ENCODE data around the gene ABT1. TPM values are rescaled to one million over a fixed set of nuclear protein-coding genes. Genes with fewer than 3 reads are reported as not detected.

ABT1 gene
- total and polyA plus RNA-seq, 2 experiments from 2014 or later, result 25.7 to 29.1 TPM

- no peak for TF ChIP-seq REST (IDR thresholded peaks at IDR 0.05; ENCODE audit: unreplicated experiment)
- TF ChIP-seq ETS1 (IDR thresholded peaks at IDR 0.05), result no peak
- TF ChIP-seq CREB1 (CRISPR knock-in tag; IDR thresholded peaks at IDR 0.05; ENCODE audit: low read depth), result no peak
- TF ChIP-seq EZH2 (IDR thresholded peaks at IDR 0.05; ENCODE audit: low read depth, unreplicated experiment), result no peak
- TF ChIP-seq ZNF114 (CRISPR knock-in tag; IDR thresholded peaks at IDR 0.05), result no peak
- TF ChIP-seq ZNF331 (CRISPR knock-in tag; IDR thresholded peaks at IDR 0.05; ENCODE audit: low read depth), result no peak
Measured at GRCh38 chr6:26623339-26623859, 26.6 kb downstream of the ABT1 start (continued).

GRCh38 chr6:26624557-26624956 lies 27.8 kb downstream of the ABT1 start:
- H3K36me3 Mint-ChIP-seq (ENCODE audit: low read depth), result no peaks in the 10 kb centered on the region
- no peaks in the 10 kb centered on the region for H3K27me3 ChIP-seq (ENCODE audit: insufficient read depth)
- H3K4me2 ChIP-seq, result no peak overlapping the region
- no peaks in the 10 kb centered on the region for H3K79me2 ChIP-seq (replicated peaks; ENCODE audit: insufficient read depth)
- H3K36me3 ChIP-seq (ENCODE audit: insufficient read depth), result no peaks in the 10 kb centered on the region
- no peaks in the 10 kb centered on the region for H3F3A ChIP-seq (replicated peaks; ENCODE audit: low read depth)
- H4K20me1 ChIP-seq (replicated peaks; ENCODE audit: insufficient read depth), result no peaks in the 10 kb centered on the region
- peaks cover 18% of the 10 kb centered on the region for H3K9me3 Mint-ChIP-seq
- H3K4me1 ChIP-seq (ENCODE audit: insufficient read depth), result no peaks in the 10 kb centered on the region
- no peaks in the 10 kb centered on the region for H3K27me3 Mint-ChIP-seq (ENCODE audit: insufficient read depth, low read depth, poor library complexity)
- H3K4me3 Mint-ChIP-seq, result no peak overlapping the region
- no peak for TF ChIP-seq ZNF331 (CRISPR knock-in tag; IDR thresholded peaks at IDR 0.05; ENCODE audit: low read depth)
- TF ChIP-seq ETS1 (IDR thresholded peaks at IDR 0.05), result no peak
- no peak for TF ChIP-seq CTCF (conservative IDR thresholded peaks at IDR 0.05; ENCODE audit: low read depth in 2 of 2)
- no peak for TF ChIP-seq POLR2AphosphoS5 (IDR thresholded peaks at IDR 0.05; ENCODE audit: low read depth)
- no peak for TF ChIP-seq NANOG (IDR thresholded peaks at IDR 0.05; ENCODE audit: borderline replicate concordance)
- DNase-seq (ENCODE audit: low spot score), result no peak
- H3K4me1 Mint-ChIP-seq, result no peaks in the 10 kb centered on the region
- no peak overlapping the region for H3K4me3 ChIP-seq
- H2AFZ ChIP-seq, result no peak overlapping the region
- no peak overlapping the region for H3K27ac ChIP-seq (ENCODE audit: low read depth)
- H3K27ac Mint-ChIP-seq, result no peak overlapping the region
- no peaks in the 10 kb centered on the region for H3K9me2 ChIP-seq (ENCODE audit: insufficient read depth)
- ATAC-seq, result no peak
